PFSK-1 (cell line): Measurements from ENCODE around the gene ZNF668.

Experiments used
- FOXP2 ChIP-seq: optimal IDR thresholded peaks from 2 replicates; pipeline ENCODE3; 2011; ENCODE audit warnings: borderline replicate concordance, control low read depth, inconsistent platforms; ENCODE audit not compliant: insufficient read depth; ENCODE audit errors: extremely low read length, extremely low read depth
- POLR2AphosphoS5 ChIP-seq: IDR thresholded peaks from 2 replicates; pipeline ENCODE4 v1.6.1; 2012; ENCODE audit warnings: low read depth, mild to moderate bottlenecking, control low read depth, low read length, moderate library complexity
- SIN3A ChIP-seq: IDR thresholded peaks from 2 replicates; pipeline ENCODE4 v1.6.1; 2012; ENCODE audit warnings: mild to moderate bottlenecking, low read length, moderate library complexity, borderline replicate concordance; ENCODE audit not compliant: insufficient read depth
- TAF1 ChIP-seq: IDR thresholded peaks from 2 replicates; pipeline ENCODE4 v1.6.1; 2012; ENCODE audit warnings: low read length, control low read depth, borderline replicate concordance; ENCODE audit not compliant: insufficient read depth
- TF ChIP-seq, protein P1 (sequence below), 2 experiments: IDR thresholded peaks; 2 replicates each; pipeline versions ENCODE4 v1.6.1 to v1.8.0; 2011 to 2012; ENCODE audit warnings: low read depth in 2 of 2, low read length in 2 of 2, control low read depth in 1 of 2, inconsistent platforms in 1 of 2, mild to moderate bottlenecking in 1 of 2, moderate library complexity in 1 of 2; ENCODE audit not compliant: insufficient read depth in 1 of 2

The ZNF668 gene

DNA sequence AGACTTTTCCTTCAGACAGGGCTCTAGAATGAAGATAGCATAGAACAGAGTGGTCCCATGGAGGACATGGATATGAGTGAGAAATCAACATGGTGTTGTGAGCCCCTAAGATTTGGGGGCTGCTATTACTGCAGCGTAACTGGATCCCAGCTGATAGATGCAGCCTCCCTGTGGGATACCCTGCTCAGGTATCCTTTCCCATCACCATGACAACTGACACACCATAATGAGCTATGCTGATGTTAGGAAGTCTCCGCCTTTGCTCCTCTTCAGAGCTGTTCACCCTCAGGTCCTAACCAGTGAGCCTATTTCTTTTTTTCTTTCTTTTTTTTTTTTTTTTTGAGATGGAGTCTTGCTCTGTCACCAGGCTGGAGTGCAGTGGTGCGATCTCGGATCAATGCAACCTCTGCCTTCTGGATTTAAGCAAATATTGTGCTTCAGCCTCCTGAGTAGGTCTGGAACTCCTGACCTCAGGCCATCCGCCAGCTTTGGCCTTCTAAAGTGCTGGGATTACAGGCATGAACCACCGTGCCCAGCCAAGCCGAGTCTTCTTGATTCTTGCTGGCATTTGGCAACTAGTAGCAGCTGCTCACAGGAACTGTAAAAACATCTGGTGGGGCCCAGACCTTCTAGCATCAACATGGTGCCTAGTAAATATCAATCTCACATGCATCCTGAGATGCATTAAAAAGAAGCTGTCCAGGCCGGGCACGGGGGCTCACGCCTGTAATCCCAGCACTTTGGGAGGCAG lies 23.6 kb downstream of the ZNF668 start:
- TF ChIP-seq POLR2AphosphoS5: no peak

DNA sequence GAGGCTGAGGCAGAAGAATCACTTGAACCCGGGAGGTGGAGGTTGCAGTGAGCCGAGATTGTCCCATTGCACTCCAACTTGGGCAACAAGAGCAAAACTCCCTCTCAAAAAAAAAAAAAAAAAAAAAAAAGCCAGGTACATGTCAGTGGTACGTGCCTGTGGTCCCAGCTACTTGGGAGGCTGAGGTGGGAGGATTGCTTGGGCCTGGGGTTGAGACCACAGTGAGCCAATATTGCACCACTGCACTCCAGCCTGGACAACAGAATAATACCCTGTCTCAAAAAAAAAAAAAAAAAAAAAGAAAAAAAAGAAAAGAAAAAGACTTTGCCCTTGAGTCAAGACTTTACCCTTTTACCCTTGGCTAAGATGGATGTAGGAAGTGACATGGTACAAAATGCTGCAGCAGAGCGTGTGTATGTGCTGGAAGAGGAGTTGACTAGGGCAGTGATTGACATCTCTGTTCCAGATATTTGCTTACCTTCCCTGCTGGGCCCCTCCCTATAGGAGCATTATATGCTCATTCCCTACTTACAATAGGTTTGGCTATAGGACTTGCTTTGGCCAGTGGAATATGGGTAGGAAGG lies 30.1 kb downstream of the ZNF668 start:
- TF ChIP-seq POLR2AphosphoS5: no peak
- TF ChIP-seq, protein P1, sequence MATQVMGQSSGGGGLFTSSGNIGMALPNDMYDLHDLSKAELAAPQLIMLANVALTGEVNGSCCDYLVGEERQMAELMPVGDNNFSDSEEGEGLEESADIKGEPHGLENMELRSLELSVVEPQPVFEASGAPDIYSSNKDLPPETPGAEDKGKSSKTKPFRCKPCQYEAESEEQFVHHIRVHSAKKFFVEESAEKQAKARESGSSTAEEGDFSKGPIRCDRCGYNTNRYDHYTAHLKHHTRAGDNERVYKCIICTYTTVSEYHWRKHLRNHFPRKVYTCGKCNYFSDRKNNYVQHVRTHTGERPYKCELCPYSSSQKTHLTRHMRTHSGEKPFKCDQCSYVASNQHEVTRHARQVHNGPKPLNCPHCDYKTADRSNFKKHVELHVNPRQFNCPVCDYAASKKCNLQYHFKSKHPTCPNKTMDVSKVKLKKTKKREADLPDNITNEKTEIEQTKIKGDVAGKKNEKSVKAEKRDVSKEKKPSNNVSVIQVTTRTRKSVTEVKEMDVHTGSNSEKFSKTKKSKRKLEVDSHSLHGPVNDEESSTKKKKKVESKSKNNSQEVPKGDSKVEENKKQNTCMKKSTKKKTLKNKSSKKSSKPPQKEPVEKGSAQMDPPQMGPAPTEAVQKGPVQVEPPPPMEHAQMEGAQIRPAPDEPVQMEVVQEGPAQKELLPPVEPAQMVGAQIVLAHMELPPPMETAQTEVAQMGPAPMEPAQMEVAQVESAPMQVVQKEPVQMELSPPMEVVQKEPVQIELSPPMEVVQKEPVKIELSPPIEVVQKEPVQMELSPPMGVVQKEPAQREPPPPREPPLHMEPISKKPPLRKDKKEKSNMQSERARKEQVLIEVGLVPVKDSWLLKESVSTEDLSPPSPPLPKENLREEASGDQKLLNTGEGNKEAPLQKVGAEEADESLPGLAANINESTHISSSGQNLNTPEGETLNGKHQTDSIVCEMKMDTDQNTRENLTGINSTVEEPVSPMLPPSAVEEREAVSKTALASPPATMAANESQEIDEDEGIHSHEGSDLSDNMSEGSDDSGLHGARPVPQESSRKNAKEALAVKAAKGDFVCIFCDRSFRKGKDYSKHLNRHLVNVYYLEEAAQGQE (IDR thresholded peaks at IDR 0.05; ENCODE audit: insufficient read depth in 1 of 2, low read depth in 2 of 2, low read length in 2 of 2): no peak
- no peak for TF ChIP-seq TAF1
- no peak for TF ChIP-seq FOXP2
- TF ChIP-seq SIN3A: no peak

DNA sequence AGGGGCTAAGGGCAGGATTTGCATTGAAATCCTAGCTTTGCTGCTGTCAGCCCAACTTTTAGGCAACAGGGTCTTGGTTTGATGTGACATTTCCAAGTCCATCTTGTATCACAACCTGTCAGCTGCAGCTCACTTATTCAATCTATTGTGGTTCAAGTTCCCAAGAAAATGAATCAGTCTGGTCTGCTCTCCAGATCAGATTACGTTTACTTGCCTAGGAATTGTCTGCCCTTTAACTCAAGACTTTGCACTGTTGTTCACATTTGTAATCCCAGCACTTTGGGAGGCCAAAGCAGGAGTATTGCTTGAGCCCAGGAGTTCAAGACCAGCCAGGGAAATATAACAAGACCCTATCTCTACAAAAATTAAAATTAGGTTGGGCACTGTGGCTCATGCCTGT lies 30.7 kb downstream of the ZNF668 start:
- TF ChIP-seq, protein P1 (IDR thresholded peaks at IDR 0.05; ENCODE audit: insufficient read depth in 1 of 2, low read depth in 2 of 2, low read length in 2 of 2): no peak
- TF ChIP-seq TAF1 (no peak), FOXP2 (no peak), SIN3A (no peak), POLR2AphosphoS5 (no peak)

DNA sequence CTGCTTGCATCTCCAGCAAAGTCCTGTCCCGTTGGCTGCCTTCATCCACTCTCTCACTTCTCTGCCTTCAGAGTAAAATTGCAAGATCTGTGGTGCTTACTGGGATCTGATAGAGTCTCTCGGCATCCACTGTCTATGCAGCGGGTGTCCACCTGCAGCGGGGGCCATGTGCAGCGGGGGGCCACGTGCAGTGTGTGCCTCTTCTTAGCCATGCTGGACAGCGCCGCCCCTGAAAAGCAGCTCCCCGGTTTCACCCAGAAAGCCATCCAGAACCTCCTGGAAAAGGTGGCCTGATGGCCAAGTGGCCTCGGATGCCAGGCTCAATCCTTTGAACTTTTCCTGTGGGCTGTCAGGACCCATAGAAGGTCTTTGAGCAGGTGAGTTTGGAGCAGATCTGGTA lies 31.2 kb downstream of the ZNF668 start:
- TF ChIP-seq FOXP2 (no peak), POLR2AphosphoS5 (no peak), TAF1 (no peak), SIN3A (no peak)
- TF ChIP-seq, protein P1 (IDR thresholded peaks at IDR 0.05; ENCODE audit: insufficient read depth in 1 of 2, low read depth in 2 of 2, low read length in 2 of 2): no peak

DNA sequence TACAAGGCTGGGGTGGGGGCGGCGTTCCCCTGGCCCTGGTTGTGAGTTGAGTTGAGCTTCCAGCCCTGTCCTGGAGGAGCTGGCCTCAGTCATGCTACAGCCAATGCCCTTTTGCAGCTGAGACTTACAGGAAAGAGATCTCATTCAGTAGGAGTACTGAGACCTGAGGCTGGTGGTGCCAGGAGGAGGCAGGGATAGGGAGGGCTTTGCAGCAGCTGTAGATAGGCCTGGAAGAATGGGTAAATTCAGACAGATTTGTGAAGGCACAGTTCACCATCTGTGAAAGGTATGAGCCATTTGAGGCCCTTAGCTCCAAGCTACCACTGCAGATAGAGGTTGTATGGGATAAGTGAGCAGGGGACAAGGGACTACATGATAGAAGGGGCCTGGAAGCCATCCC lies 35.0 kb downstream of the ZNF668 start:
- TF ChIP-seq, protein P1 (IDR thresholded peaks at IDR 0.05; ENCODE audit: insufficient read depth in 1 of 2, low read depth in 2 of 2, low read length in 2 of 2): no peak
- TF ChIP-seq POLR2AphosphoS5: no peak
- no peak for TF ChIP-seq SIN3A
- TF ChIP-seq FOXP2: no peak
